IMR-90 (cell line): Measurements from ENCODE around the gene AHI1. TPM values are rescaled to one million over a fixed set of nuclear protein-coding genes. Genes with fewer than 3 reads are reported as not detected.

Experiments used
- ATAC-seq: fragments of 200-7000 bp; cut with Tn5 transposase; 2 replicates; pipeline ENCODE4 v1.9.1; 2020; ENCODE audit warnings: low read depth, mild to moderate bottlenecking, moderate library complexity
- BruUV-seq: library from RNA; stranded (reverse); fragments of 400-500 nt; replicated peaks from 2 replicates; lab custom pipeline; 2021; lab: Mats Ljungman, UMichigan
- CTCF ChIA-PET: fragments of 300-600 bp; formaldehyde crosslinking; extraction: SDS; loops from one replicate; lab custom pipeline; 2021; ENCODE audit warnings: antibody characterized with exemption; lab: Yijun Ruan, JAX
- POLR2A ChIA-PET: fragments of 300-600 bp; sonication (Branson Sonifier 250); formaldehyde crosslinking; loops from one replicate; lab custom pipeline; 2022; ENCODE audit warnings: antibody characterized with exemption; ENCODE audit not compliant: unreplicated experiment; lab: Charles Lee
- DNase-seq: peaks from one replicate; pipeline ENCODE4 v3.0.0; 2013
- H2AFZ ChIP-seq: replicated peaks from 2 replicates; pipeline ENCODE3; 2013; ENCODE audit warnings: low read length, mild to moderate bottlenecking; ENCODE audit not compliant: poor library complexity
- H2AK5ac ChIP-seq: 2 replicates; pipeline ENCODE4 v1.6.1; 2013; ENCODE audit warnings: low read depth, low read length, inconsistent platforms
- H2AK9ac ChIP-seq: replicated peaks from 2 replicates; pipeline ENCODE3; 2013; ENCODE audit warnings: mild to moderate bottlenecking, low read depth, low read length, moderate library complexity; ENCODE audit not compliant: poor library complexity
- H2BK120ac ChIP-seq: 2 replicates; pipeline ENCODE4 v1.6.1; 2013; ENCODE audit warnings: low read depth, low read length, inconsistent platforms
- H2BK15ac ChIP-seq: 3 replicates; pipeline ENCODE4 v1.6.1; 2013; ENCODE audit warnings: low read depth, low read length, inconsistent platforms
- H2BK20ac ChIP-seq: 2 replicates; pipeline ENCODE4 v1.6.1; 2013; ENCODE audit warnings: low read depth, mild to moderate bottlenecking, inconsistent platforms, low read length, moderate library complexity
- H2BK5ac ChIP-seq: 2 replicates; pipeline ENCODE4 v1.6.1; 2013; ENCODE audit warnings: mild to moderate bottlenecking, low read depth, low read length, inconsistent platforms; ENCODE audit not compliant: poor library complexity, severe bottlenecking
- H3K14ac ChIP-seq: replicated peaks from 2 replicates; pipeline ENCODE4 v1.6.1; 2013; ENCODE audit warnings: low read depth, low read length, inconsistent platforms
- H3K18ac ChIP-seq: 2 replicates; pipeline ENCODE4 v1.6.1; 2013; ENCODE audit warnings: low read depth, low read length, control low read depth
- H3K23ac ChIP-seq: 2 replicates; pipeline ENCODE4 v1.6.1; 2013; ENCODE audit warnings: low read depth, low read length, inconsistent platforms
- H3K27ac ChIP-seq: 2 replicates; pipeline ENCODE4 v1.5.1; 2013; ENCODE audit warnings: mild to moderate bottlenecking, control low read depth, low read length; ENCODE audit not compliant: insufficient read depth
- H3K27me3 ChIP-seq: 2 replicates; pipeline ENCODE4 v1.6.1; 2013; ENCODE audit warnings: low read length; ENCODE audit not compliant: control insufficient read depth, insufficient read depth
- H3K36me3 ChIP-seq: 2 replicates; pipeline ENCODE4 v1.6.1; 2013; ENCODE audit warnings: low read length, mixed read lengths; ENCODE audit not compliant: control insufficient read depth, insufficient read depth
- H3K4ac ChIP-seq: 2 replicates; pipeline ENCODE4 v1.6.1; 2013; ENCODE audit warnings: low read depth, low read length, inconsistent platforms
- H3K4me1 ChIP-seq: 2 replicates; pipeline ENCODE4 v1.6.1; 2013; ENCODE audit warnings: low read length, mixed read lengths; ENCODE audit not compliant: control insufficient read depth, insufficient read depth
- H3K4me2 ChIP-seq: 2 replicates; pipeline ENCODE4 v1.6.1; 2013; ENCODE audit warnings: low read depth, mild to moderate bottlenecking, control low read depth, low read length, moderate library complexity
- H3K4me3 ChIP-seq: 2 replicates; pipeline ENCODE4 v1.5.1; 2013; ENCODE audit warnings: low read depth, mild to moderate bottlenecking, control low read depth, low read length, moderate library complexity; ENCODE audit not compliant: insufficient read depth
- H3K56ac ChIP-seq: 2 replicates; pipeline ENCODE4 v1.6.1; 2013; ENCODE audit warnings: low read length, inconsistent platforms; ENCODE audit not compliant: insufficient read depth; ENCODE audit errors: extremely low read depth
- H3K79me1 ChIP-seq, 2 experiments: 2 replicates each; pipeline ENCODE4 v1.6.1; 2013; ENCODE audit warnings: low read length in 2 of 2, inconsistent platforms in 1 of 2, low read depth in 1 of 2
- H3K9ac ChIP-seq: 2 replicates; pipeline ENCODE4 v1.6.1; 2013; ENCODE audit warnings: low read depth, low read length, control low read depth
- H3K9me1 ChIP-seq: 2 replicates; pipeline ENCODE4 v1.6.1; 2013; ENCODE audit warnings: low read length, inconsistent platforms; ENCODE audit not compliant: insufficient read depth
- H3K9me3 ChIP-seq: 2 replicates; pipeline ENCODE4 v1.6.1; 2013; ENCODE audit warnings: low read length; ENCODE audit not compliant: control insufficient read depth, insufficient read depth
- H4K20me1 ChIP-seq: 2 replicates; pipeline ENCODE4 v1.6.1; 2013; ENCODE audit warnings: low read length, inconsistent platforms; ENCODE audit not compliant: insufficient read depth
- H4K5ac ChIP-seq: 2 replicates; pipeline ENCODE4 v1.6.1; 2013; ENCODE audit warnings: mild to moderate bottlenecking, low read depth, low read length, control low read depth
- H4K8ac ChIP-seq, 2 experiments: 2 replicates each; pipeline ENCODE4 v1.6.1; 2013; ENCODE audit warnings: low read depth in 2 of 2, low read length in 2 of 2, control low read depth in 1 of 2, inconsistent platforms in 1 of 2
- H4K91ac ChIP-seq: 2 replicates; pipeline ENCODE4 v1.6.1; 2013; ENCODE audit warnings: low read depth, low read length, inconsistent platforms; ENCODE audit not compliant: insufficient read depth
- BHLHE40 ChIP-seq: fragments of 150-350 bp; IDR thresholded peaks from 2 replicates; pipeline ENCODE4 v1.6.1; 2016; ENCODE audit warnings: mild to moderate bottlenecking, low read depth, low read length
- CHD1 ChIP-seq: IDR thresholded peaks from 2 replicates; pipeline ENCODE4 v1.6.1; 2012; ENCODE audit warnings: low read depth, low read length, improper control_type of control experiment
- ELK1 ChIP-seq: fragments of 150-350 bp; IDR thresholded peaks from 2 replicates; pipeline ENCODE4 v1.6.1; 2016; ENCODE audit warnings: low read depth, mild to moderate bottlenecking, low read length, moderate library complexity, borderline replicate concordance
- MAFK ChIP-seq: IDR thresholded peaks from 2 replicates; pipeline ENCODE4 v1.6.1; 2012; ENCODE audit warnings: low read depth, low read length, improper control_type of control experiment
- NFE2L2 ChIP-seq: fragments of 150-350 bp; IDR thresholded peaks from 2 replicates; pipeline ENCODE4 v1.6.1; 2016; ENCODE audit warnings: low read depth, mild to moderate bottlenecking, low read length
- RAD21 ChIP-seq: IDR thresholded peaks from 2 replicates; pipeline ENCODE4 v1.6.1; 2012; ENCODE audit warnings: low read length, improper control_type of control experiment
- RCOR1 ChIP-seq: IDR thresholded peaks from 2 replicates; pipeline ENCODE4 v1.6.1; 2012; ENCODE audit warnings: mild to moderate bottlenecking, low read length, improper control_type of control experiment; ENCODE audit not compliant: insufficient replicate concordance
- USF2 ChIP-seq: fragments of 150-350 bp; IDR thresholded peaks from 2 replicates; pipeline ENCODE4 v1.6.1; 2017; ENCODE audit warnings: mild to moderate bottlenecking, antibody characterized with exemption, low read length, low read depth
- WGBS, 2 experiments: methylation state at CpG; one replicate each; pipeline versions ENCODE4 v1.1.5 to v1.1.7; 2013; ENCODE audit warnings: missing lambda C conversion rate in 2 of 2; ENCODE audit not compliant: insufficient read length in 1 of 2; ENCODE audit errors: extremely low coverage in 2 of 2; 5-methylcytosine and 5-hydroxymethylcytosine counted together
- dilution Hi-C: fragments of 300-500 bp; cut with HindIII; formaldehyde crosslinking; loops from one replicate; pipeline ENCODE4 v1.14.3; 2018; ENCODE audit warnings: low sequenced_read_pairs; ENCODE audit not compliant: unreplicated experiment
- in situ Hi-C: fragments of 300-500 bp; cut with MboI; formaldehyde crosslinking; loops from 3 replicates; pipeline ENCODE4 v1.14.3; 2019; ENCODE audit warnings: low sequenced_read_pairs, inconsistent platforms, mixed read lengths
- intact Hi-C: fragments of 100-400 bp; cut with micrococcal nuclease; formaldehyde crosslinking; loops from 2 replicates; pipeline ENCODE4 v1.10.0; 2022
- polyA plus RNA-seq, 3 experiments: library from polyadenylated mRNA; depleted of rRNA; stranded (reverse); fragments of >200 nt; gene quantifications; 2 replicates each; pipeline ENCODE4 v1.2.3, GENCODE V29; 2012; ENCODE audit warnings: low replicate concordance in 1 of 3
- total RNA-seq: library from RNA; depleted of rRNA; stranded (reverse); fragments of >200 nt; gene quantifications from 2 replicates; pipeline ENCODE4 v1.2.3, GENCODE V29; 2012

AHI1 gene
- total and polyA plus RNA-seq, 2 of the 4 experiments (the other 2 are of a cell fraction): 9.5 to 19.4 TPM

- Histone ChIP-seq H2AFZ (no peak overlapping the region), H3K23ac (no peak overlapping the region), H3K4me1 (no peaks in the 10 kb centered on the region), H3K4me3 (no peak overlapping the region), H3K18ac (no peak overlapping the region), H4K91ac (no peak overlapping the region), H2BK120ac (no peak overlapping the region), H2BK20ac (no peak overlapping the region), H3K27ac (no peak overlapping the region), H4K20me1 (no peaks in the 10 kb centered on the region), H2BK15ac (no peak overlapping the region), H3K14ac (no peak overlapping the region), H2AK5ac (no peak overlapping the region), H3K56ac (no peak overlapping the region), H2AK9ac (no peak overlapping the region), H3K4ac (no peak overlapping the region), H3K4me2 (no peak overlapping the region), H3K36me3 (peaks cover 16% of the 10 kb centered on the region), H3K9me1 (no peaks in the 10 kb centered on the region), H2BK5ac (no peak overlapping the region), H4K8ac (no peak overlapping the region), H3K9me3 (no peaks in the 10 kb centered on the region), H3K79me1 (peaks cover 0 to 7% of the 10 kb centered on the region in 2 experiments; a peak in 1 of 4 replicates), H4K5ac (no peak overlapping the region), H3K9ac (no peak overlapping the region), H3K27me3 (no peaks in the 10 kb centered on the region)
- no CpG with 5 or more reads among the region's 1 CpG for WGBS, 2 experiments
- ATAC-seq: no peak
- DNase-seq: no peak
- intact Hi-C loops (no loop called here), dilution Hi-C loops (no loop called here), in situ Hi-C loops (loop anchor here (25.0 kb wide), 1 partner anchor 1072 kb away; no protein-coding TSS in a partner anchor)
- TF ChIP-seq RAD21 (no peak), USF2 (no peak), MAFK (no peak), CHD1 (no peak), BHLHE40 (no peak), RCOR1 (no peak), NFE2L2 (no peak), ELK1 (no peak)
- BruUV-seq: no TSS peak
- ChIA-PET CTCF (no interaction called here), POLR2A (no interaction called here)
Measured at GRCh38 chr6:135465307-135465706, 32.2 kb downstream of the AHI1 start.
